Loucy (cell line): Measurements from ENCODE around the gene TRAF3IP3.

Source experiments
- CTCF ChIP-seq: fragments of 200-600 bp; sonication (generic); conservative IDR thresholded peaks from 2 replicates; pipeline ENCODE4 v1.5.1; 2014; ENCODE audit warnings: mild to moderate bottlenecking, antibody characterized with exemption, low read length
- EZH2phosphoT487 ChIP-seq: fragments of 200-600 bp; IDR thresholded peaks from 2 replicates; pipeline ENCODE4 v1.6.1; 2018; ENCODE audit warnings: antibody characterized with exemption, mild to moderate bottlenecking, moderate library complexity, borderline replicate concordance

- no peak for TF ChIP-seq CTCF
- no peak for TF ChIP-seq EZH2phosphoT487
These were observed 597 bp upstream of the TRAF3IP3 start for GRCh38 chr1:209755256-209755655.
